HepG2 (cell line): ENCODE results near the gene PATL2. TPM values are rescaled to one million over a fixed set of nuclear protein-coding genes. Genes with fewer than 3 reads are reported as not detected.

ENCODE experiments used
- BRD4 ChIP-seq: sonication (generic); formaldehyde crosslinking; IDR thresholded peaks from 2 replicates; pipeline ENCODE4 v1.4.0; 2020; ENCODE audit warnings: missing genetic modification reagents
- HNRNPH1 ChIP-seq: fragments of 200-400 bp; formaldehyde crosslinking; optimal IDR thresholded peaks from 2 replicates; pipeline ENCODE3; 2017; ENCODE audit warnings: mild to moderate bottlenecking, low read depth, low read length
- KMT2A ChIP-seq: sonication (generic); formaldehyde crosslinking; IDR thresholded peaks from 2 replicates; pipeline ENCODE4 v1.4.0; 2020; ENCODE audit warnings: missing genetic modification reagents
- MBD4 ChIP-seq: IDR thresholded peaks from 2 replicates; pipeline ENCODE4 v1.6.1; 2012; ENCODE audit warnings: low read length, inconsistent platforms, borderline replicate concordance
- MLLT10 ChIP-seq: sonication (generic); formaldehyde crosslinking; IDR thresholded peaks from 2 replicates; pipeline ENCODE4 v1.4.0; 2020; ENCODE audit warnings: missing genetic modification reagents
- NCOA5 ChIP-seq: sonication (generic); formaldehyde crosslinking; IDR thresholded peaks from 2 replicates; pipeline ENCODE4 v1.4.0; 2020; ENCODE audit warnings: missing genetic modification reagents
- PHF21A ChIP-seq: sonication (generic); formaldehyde crosslinking; IDR thresholded peaks from 2 replicates; pipeline ENCODE4 v1.5.0; 2020; ENCODE audit warnings: mild to moderate bottlenecking, missing genetic modification reagents
- SCMH1 ChIP-seq: sonication (generic); formaldehyde crosslinking; IDR thresholded peaks from 2 replicates; pipeline ENCODE4 v1.9.0; 2021; ENCODE audit warnings: missing genetic modification reagents, mild to moderate bottlenecking, borderline replicate concordance
- SIX4 ChIP-seq: sonication (generic); formaldehyde crosslinking; IDR thresholded peaks from 2 replicates; pipeline ENCODE4 v1.4.0; 2020; ENCODE audit warnings: missing genetic modification reagents
- TAF1 ChIP-seq: sonication (generic); formaldehyde crosslinking; IDR thresholded peaks from 2 replicates; pipeline ENCODE4 v1.4.0; 2020; ENCODE audit warnings: missing genetic modification reagents
- TBX2 ChIP-seq: sonication (generic); formaldehyde crosslinking; IDR thresholded peaks from 2 replicates; pipeline ENCODE4 v1.5.0; 2020; ENCODE audit warnings: missing genetic modification reagents, mild to moderate bottlenecking, borderline replicate concordance
- ZNF562 ChIP-seq: sonication (generic); formaldehyde crosslinking; IDR thresholded peaks from 2 replicates; pipeline ENCODE4 v1.8.0; 2022; ENCODE audit warnings: missing genetic modification reagents, borderline replicate concordance
- ZNF577 ChIP-seq: sonication (generic); formaldehyde crosslinking; IDR thresholded peaks from 2 replicates; pipeline ENCODE4 v1.4.0; 2020; ENCODE audit warnings: mild to moderate bottlenecking, low read depth, missing genetic modification reagents, borderline replicate concordance
- ZNF615 ChIP-seq: sonication (generic); formaldehyde crosslinking; IDR thresholded peaks from 2 replicates; pipeline ENCODE4 v1.5.0; 2020; ENCODE audit warnings: mild to moderate bottlenecking, missing genetic modification reagents, borderline replicate concordance
- polyA plus RNA-seq, 8 experiments: library from polyadenylated mRNA; depleted of rRNA in 3 of 8; stranded (reverse) in 7 of 8; unstranded in 1 of 8; fragments of >200 nt; fragmentation: Illumina TruSeq in 4 of 8; extraction: Trizol in 4 of 8; gene quantifications; 2 replicates each; pipeline versions ENCODE4 v1.2.1 to v1.2.3, GENCODE V29; 2011 to 2016; ENCODE audit warnings: low read depth in 4 of 8, missing spikeins in 1 of 8, mixed read lengths in 1 of 8; ENCODE audit not compliant: insufficient read depth in 1 of 8
- total RNA-seq, 5 experiments: library from RNA; depleted of rRNA; stranded (reverse); fragments of >200 nt; fragmentation: Illumina TruSeq; extraction: Trizol; gene quantifications; 2 replicates each; pipeline ENCODE4 v1.2.3, GENCODE V29; 2016; ENCODE audit warnings: low read depth in 1 of 5
- TF ChIP-seq, protein P1 (sequence below): sonication (generic); formaldehyde crosslinking; IDR thresholded peaks from 2 replicates; pipeline ENCODE4 v1.8.1; 2023; ENCODE audit warnings: mild to moderate bottlenecking, missing genetic modification reagents
- TF ChIP-seq, protein P2 (sequence below): sonication (generic); formaldehyde crosslinking; conservative IDR thresholded peaks from 2 replicates; pipeline ENCODE4 v1.4.0; 2020; ENCODE audit warnings: missing genetic modification reagents
- TF ChIP-seq, protein P3 (sequence below): sonication (generic); formaldehyde crosslinking; IDR thresholded peaks from 2 replicates; pipeline ENCODE4 v1.5.0; 2020; ENCODE audit warnings: missing genetic modification reagents, mild to moderate bottlenecking, borderline replicate concordance
- TF ChIP-seq, protein P4 (sequence below): sonication (generic); formaldehyde crosslinking; IDR thresholded peaks from 2 replicates; pipeline ENCODE4 v1.4.0; 2020; ENCODE audit warnings: mild to moderate bottlenecking, missing genetic modification reagents
- TF ChIP-seq, protein P5 (sequence below): sonication (generic); formaldehyde crosslinking; conservative IDR thresholded peaks from 2 replicates; pipeline ENCODE4 v1.8.0; 2022; ENCODE audit warnings: low read depth, missing genetic modification reagents
- TF ChIP-seq, protein P6 (sequence below): sonication (generic); formaldehyde crosslinking; IDR thresholded peaks from 2 replicates; pipeline ENCODE4 v1.4.0; 2020; ENCODE audit warnings: mild to moderate bottlenecking, low read depth, missing genetic modification reagents

The PATL2 gene
- total and polyA plus RNA-seq, 2 of the 13 experiments (the other 11 are each of a cell fraction or from before 2014, with no cell fraction given): 0.15 to 0.53 TPM

DNA sequence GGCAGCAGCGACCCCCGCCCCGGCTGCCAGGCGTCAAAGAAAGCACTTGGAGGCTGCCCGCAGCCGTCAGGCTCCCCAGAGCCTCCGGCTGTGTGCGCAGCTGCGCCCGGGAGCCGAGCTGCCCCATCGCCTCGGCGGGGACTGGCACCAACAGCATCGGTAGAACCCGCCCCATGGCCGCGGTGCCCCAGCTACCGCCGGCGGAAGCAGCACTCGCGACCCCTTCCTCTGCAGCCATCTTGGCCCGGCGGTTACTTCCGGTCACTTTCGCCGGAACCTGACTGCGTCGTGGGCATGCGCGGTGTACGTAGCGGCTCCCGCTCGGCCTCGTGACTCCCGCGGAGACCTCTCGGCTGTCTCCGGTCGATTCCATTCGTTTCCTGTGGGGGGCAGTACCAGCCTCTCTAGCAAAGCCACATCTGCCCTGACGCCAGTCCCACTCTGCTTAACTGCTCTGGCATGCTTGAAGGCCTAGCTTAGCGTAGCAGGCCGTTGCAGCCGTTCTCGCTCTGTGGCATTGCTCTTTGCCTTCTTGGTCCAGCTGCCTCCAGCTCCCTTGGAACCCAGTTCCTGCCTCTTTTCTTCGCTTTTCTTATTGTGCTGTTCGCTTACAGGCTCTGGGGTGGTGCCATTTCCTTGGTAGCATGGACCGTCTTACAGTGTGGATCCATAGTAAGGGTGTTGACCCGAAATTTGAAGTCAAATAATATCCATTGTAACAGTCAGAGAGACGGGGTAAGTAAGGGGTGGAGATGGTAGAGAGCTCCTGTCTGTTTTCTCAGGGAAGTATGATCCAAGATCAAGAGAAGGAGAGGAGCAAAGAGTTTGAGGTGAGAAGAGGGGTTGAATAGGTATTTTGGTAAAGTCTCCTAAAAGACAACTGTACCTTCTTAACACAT lies 47.5 kb downstream of the PATL2 start, which contains the start of gene SPG11 (continued):
- TF ChIP-seq PHF21A (CRISPR knock-in tag) (peak; percentile 64; the same call in 1 of the 2 replicates), SIX4 (CRISPR knock-in tag) (no peak; the same call in 1 of the 2 replicates), ZNF562 (CRISPR knock-in tag) (peak; percentile 72; the same call in 1 of the 2 replicates), ZNF577 (CRISPR knock-in tag) (no peak), NCOA5 (CRISPR knock-in tag) (no peak), MBD4 (no peak), TBX2 (peak; percentile 78), TAF1 (CRISPR knock-in tag) (peak; percentile 97), ZNF615 (CRISPR knock-in tag) (no peak; the same call in 1 of the 2 replicates), KMT2A (CRISPR knock-in tag) (peak; percentile 47; the same call in 1 of the 2 replicates), MLLT10 (no peak), HNRNPH1 (no peak), SCMH1 (CRISPR knock-in tag) (no peak), BRD4 (peak; percentile 94)
- TF ChIP-seq, protein P1, sequence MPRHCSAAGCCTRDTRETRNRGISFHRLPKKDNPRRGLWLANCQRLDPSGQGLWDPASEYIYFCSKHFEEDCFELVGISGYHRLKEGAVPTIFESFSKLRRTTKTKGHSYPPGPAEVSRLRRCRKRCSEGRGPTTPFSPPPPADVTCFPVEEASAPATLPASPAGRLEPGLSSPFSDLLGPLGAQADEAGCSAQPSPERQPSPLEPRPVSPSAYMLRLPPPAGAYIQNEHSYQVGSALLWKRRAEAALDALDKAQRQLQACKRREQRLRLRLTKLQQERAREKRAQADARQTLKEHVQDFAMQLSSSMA (CRISPR knock-in tag): peak; percentile 93; the same call in 1 of the 2 replicates
- TF ChIP-seq, protein P2, sequence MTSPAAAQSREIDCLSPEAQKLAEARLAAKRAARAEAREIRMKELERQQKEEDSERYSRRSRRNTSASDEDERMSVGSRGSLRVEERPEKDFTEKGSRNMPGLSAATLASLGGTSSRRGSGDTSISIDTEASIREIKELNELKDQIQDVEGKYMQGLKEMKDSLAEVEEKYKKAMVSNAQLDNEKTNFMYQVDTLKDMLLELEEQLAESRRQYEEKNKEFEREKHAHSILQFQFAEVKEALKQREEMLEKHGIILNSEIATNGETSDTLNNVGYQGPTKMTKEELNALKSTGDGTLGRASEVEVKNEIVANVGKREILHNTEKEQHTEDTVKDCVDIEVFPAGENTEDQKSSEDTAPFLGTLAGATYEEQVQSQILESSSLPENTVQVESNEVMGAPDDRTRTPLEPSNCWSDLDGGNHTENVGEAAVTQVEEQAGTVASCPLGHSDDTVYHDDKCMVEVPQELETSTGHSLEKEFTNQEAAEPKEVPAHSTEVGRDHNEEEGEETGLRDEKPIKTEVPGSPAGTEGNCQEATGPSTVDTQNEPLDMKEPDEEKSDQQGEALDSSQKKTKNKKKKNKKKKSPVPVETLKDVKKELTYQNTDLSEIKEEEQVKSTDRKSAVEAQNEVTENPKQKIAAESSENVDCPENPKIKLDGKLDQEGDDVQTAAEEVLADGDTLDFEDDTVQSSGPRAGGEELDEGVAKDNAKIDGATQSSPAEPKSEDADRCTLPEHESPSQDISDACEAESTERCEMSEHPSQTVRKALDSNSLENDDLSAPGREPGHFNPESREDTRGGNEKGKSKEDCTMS (CRISPR knock-in tag): no peak
- TF ChIP-seq, protein P3, sequence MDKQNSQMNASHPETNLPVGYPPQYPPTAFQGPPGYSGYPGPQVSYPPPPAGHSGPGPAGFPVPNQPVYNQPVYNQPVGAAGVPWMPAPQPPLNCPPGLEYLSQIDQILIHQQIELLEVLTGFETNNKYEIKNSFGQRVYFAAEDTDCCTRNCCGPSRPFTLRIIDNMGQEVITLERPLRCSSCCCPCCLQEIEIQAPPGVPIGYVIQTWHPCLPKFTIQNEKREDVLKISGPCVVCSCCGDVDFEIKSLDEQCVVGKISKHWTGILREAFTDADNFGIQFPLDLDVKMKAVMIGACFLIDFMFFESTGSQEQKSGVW (CRISPR knock-in tag): 0 out of 2 replicates have a peak, but pooled peaks have one; percentile 51
- TF ChIP-seq, protein P4, sequence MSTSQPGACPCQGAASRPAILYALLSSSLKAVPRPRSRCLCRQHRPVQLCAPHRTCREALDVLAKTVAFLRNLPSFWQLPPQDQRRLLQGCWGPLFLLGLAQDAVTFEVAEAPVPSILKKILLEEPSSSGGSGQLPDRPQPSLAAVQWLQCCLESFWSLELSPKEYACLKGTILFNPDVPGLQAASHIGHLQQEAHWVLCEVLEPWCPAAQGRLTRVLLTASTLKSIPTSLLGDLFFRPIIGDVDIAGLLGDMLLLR (CRISPR knock-in tag): no peak
- TF ChIP-seq, protein P5, sequence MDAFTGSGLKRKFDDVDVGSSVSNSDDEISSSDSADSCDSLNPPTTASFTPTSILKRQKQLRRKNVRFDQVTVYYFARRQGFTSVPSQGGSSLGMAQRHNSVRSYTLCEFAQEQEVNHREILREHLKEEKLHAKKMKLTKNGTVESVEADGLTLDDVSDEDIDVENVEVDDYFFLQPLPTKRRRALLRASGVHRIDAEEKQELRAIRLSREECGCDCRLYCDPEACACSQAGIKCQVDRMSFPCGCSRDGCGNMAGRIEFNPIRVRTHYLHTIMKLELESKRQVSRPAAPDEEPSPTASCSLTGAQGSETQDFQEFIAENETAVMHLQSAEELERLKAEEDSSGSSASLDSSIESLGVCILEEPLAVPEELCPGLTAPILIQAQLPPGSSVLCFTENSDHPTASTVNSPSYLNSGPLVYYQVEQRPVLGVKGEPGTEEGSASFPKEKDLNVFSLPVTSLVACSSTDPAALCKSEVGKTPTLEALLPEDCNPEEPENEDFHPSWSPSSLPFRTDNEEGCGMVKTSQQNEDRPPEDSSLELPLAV: no peak
- TF ChIP-seq, protein P6, sequence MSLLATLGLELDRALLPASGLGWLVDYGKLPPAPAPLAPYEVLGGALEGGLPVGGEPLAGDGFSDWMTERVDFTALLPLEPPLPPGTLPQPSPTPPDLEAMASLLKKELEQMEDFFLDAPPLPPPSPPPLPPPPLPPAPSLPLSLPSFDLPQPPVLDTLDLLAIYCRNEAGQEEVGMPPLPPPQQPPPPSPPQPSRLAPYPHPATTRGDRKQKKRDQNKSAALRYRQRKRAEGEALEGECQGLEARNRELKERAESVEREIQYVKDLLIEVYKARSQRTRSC (CRISPR knock-in tag): no peak
